OCI-LY3 (cell line): ENCODE measurements around the gene RRP1B.

Experiments used
- CTCF ChIP-seq: fragments of 200-600, 300-600 bp; sonication (generic); IDR thresholded peaks from 2 replicates; pipeline ENCODE4 v1.5.1; 2014; ENCODE audit warnings: antibody characterized with exemption, low read length, low read depth
- EZH2phosphoT487 ChIP-seq: fragments of 200-600 bp; shearing (Covaris generic); IDR thresholded peaks from 2 replicates; pipeline ENCODE4 v1.6.1; 2018; ENCODE audit warnings: antibody characterized with exemption, mixed run types, low read depth

GRCh38 chr21:43690346-43690745 lies 31.0 kb downstream of the RRP1B start:
- TF ChIP-seq CTCF (no peak), EZH2phosphoT487 (no peak)
